ENCODE measurements around the gene PIK3CD.

PIK3CD gene

DNA sequence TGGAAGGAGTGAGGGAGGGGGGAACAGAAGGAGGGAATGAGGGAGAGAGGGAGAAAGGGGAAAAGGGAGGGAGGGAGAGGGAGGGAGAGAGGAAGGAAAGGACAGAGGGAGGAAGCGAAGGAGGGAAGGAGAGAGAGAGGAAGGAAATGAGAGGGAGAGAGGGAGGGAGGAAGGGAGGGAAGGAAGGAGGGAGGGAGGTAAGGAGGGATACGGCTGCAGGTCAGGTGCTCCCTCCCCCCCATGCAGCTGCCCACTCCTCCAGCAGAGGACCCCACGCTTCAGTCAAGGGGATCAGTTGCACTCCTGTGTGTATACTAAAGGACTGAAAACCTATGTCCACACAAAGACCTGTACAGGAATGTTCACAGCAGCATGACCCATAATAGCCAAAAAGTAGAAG is 117.5 kb downstream of the PIK3CD start:
- no peak for DNase-seq (ENCODE audit: low read depth in 2 of 2)

DNA sequence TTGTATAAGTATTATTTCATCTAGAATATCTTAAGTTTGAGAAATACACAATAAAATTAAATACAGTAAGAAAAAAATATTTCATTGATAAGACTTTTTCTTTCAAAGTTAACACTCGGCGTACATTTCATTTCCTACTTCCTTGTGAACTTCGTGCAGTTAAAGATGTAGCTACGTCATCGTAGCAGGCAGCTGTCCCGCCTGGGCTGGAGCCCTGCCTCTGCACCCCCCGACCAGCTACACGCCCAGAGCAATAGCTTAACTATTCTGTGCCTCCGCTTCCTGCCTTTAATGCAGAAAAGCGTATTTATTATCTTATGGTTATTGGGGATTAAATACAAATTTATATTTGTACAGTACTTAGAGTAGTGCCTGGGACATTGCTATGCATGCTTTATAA is 118.8 kb downstream of the PIK3CD start:
- no peak for DNase-seq (ENCODE audit: low read depth in 2 of 2)

DNA sequence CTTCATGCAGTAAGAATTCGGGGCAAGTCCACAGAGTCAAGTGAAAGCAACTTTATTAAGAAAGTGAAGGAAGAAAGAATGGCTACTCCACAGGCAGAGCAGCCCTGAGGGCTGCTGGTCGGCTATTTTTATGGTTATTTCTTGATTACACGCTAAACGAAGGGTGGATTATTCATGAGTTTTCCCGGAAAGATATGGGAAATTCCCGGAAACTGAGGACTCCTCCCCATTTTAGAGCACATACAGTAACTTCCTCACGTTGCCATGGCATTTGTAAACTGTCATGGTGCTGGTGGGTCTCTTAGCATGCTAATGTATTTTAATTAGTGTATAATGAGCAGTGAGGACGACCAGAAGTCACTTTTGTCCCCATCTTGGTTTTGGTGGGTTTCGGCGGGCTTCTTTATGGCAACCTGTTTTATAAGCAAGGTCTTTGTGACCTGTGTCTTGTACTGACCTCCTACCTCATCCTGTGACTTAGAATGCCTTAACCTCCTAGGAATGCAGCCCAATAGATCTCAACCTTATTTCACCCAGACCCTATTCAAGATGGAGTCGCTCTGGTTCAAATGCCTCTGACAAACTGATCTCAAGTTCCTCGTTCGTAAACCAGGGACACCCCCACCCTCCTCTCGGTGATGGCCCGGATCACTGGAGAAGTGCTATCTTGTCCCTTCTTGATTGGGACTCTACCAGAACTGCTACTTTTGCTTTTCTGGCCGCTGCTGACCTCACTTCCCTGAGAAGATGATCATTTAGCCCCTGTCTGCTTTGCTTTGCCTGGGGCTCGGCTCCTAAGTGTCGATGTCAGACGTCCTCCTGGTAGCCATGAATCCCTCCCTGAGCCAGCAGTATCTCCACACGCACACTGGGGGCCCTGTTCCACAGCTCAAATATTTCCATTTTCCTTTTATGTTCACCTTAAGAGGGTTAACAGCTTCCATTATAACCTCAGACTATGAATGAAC is 123.5 kb downstream of the PIK3CD start:
- no peak for DNase-seq (ENCODE audit: low read depth in 2 of 2)

- no peak for DNase-seq (ENCODE audit: low read depth in 2 of 2)
Measured at GRCh38 chr1:9776685-9777084, 125.2 kb downstream of the PIK3CD start.
